ENCODE results near the gene HEG1. TPM values are rescaled to one million over a fixed set of nuclear protein-coding genes. Genes with fewer than 3 reads are reported as not detected.

HEG1 gene
- total and polyA plus RNA-seq, 8 donors, result 2.3 to 56.9 (median 21.5) TPM

DNA sequence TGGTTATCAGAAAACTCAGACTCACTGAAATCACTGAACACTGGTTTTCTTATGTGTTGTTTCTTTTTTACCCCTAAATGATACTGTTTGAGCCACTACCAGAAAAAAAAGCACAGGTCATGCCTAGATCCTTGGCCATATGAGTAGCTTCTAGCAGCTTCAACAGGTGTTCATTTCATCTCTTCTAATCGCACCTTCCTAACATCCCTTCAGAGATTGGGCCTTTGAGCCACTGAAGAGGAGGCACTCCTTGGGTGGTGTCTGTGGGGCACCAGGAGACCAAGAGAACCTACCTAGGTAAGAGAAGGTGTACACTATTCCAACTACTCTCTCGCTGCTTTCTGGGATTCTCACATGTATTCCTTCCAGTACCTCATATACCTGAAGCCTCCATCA lies 2.5 kb downstream of the HEG1 start:
- TF ChIP-seq EP300 (IDR thresholded peaks at IDR 0.05), result no peak
- TF ChIP-seq CTCF (IDR thresholded peaks at IDR 0.05), result no peak
- no peak for TF ChIP-seq POLR2AphosphoS5 (IDR thresholded peaks at IDR 0.05)
- TF ChIP-seq POLR2A (IDR thresholded peaks at IDR 0.05), result no peak
- peaks cover 32 to 77% (median 53%) of the 10 kb centered on the region in 4 donors for H3K4me1 ChIP-seq
- H3K27me3 ChIP-seq, result no peaks in the 10 kb centered on the region
- peak overlapping the region; percentile 26 to 92 (median 90) for H3K27ac ChIP-seq
- peak overlapping the region in 3 of 4 donors; percentile 71 to 90 (median 82) for H3K4me3 ChIP-seq
- DNase-seq, result no peak
- intact Hi-C loops (cut with DNase I; ENCODE audit: low total_unique reads), result no loop called here
- no peaks in the 10 kb centered on the region for H3K9me3 ChIP-seq
- WGBS, 5 donors, result 84 to 97% (median 90%) methylated on average over 2 of the region's 2 CpGs
- H3K36me3 ChIP-seq, result no peaks in the 10 kb centered on the region

- no peaks in the 10 kb centered on the region for H3K9me3 ChIP-seq
These were observed 3.0 kb downstream of the HEG1 start for GRCh38 chr3:125052624-125053303.

GRCh38 chr3:125051715-125052581 lies 3.8 kb downstream of the HEG1 start:
- Histone ChIP-seq H3K27ac (peak overlapping the region; percentile 30 to 92 (median 90)), H3K9me3 (no peaks in the 10 kb centered on the region), H3K4me1 (peaks cover 32 to 69% (median 54%) of the 10 kb centered on the region in 4 donors), H3K4me3 (peak overlapping the region in 3 of 4 donors; percentile 27 to 90 (median 82)), H3K36me3 (no peaks in the 10 kb centered on the region), H3K27me3 (no peaks in the 10 kb centered on the region)
- WGBS, 5 donors, result 16 to 40% (median 33%) methylated on average over 12 to 14 of the region's 14 CpGs
- DNase-seq, result peak in 1 of 2 donors; percentile 81
- intact Hi-C loops (cut with DNase I; ENCODE audit: low total_unique reads), result no loop called here
- TF ChIP-seq POLR2AphosphoS5 (IDR thresholded peaks at IDR 0.05) (peak in 1 of 3 donors; percentile 20), POLR2A (IDR thresholded peaks at IDR 0.05) (no peak)

More at GRCh38 chr3:125052624-125053303, 3.0 kb downstream of the HEG1 start:
- peaks cover 32 to 76% (median 55%) of the 10 kb centered on the region in 4 donors for H3K4me1 ChIP-seq
- no peak for TF ChIP-seq EP300 (IDR thresholded peaks at IDR 0.05)
- TF ChIP-seq POLR2AphosphoS5 (IDR thresholded peaks at IDR 0.05), result peak in 1 of 3 donors; percentile 50
- TF ChIP-seq CTCF (IDR thresholded peaks at IDR 0.05), result no peak
- no peak for TF ChIP-seq POLR2A (IDR thresholded peaks at IDR 0.05)
- peak in 1 of 2 donors; percentile 63 for DNase-seq
- 29 to 48% (median 48%) methylated on average over 8 of the region's 8 CpGs for WGBS, 5 donors
- no peaks in the 10 kb centered on the region for H3K27me3 ChIP-seq
- H3K4me3 ChIP-seq, result peak overlapping the region in 3 of 4 donors; percentile 71 to 90 (median 82)
- intact Hi-C loops (cut with DNase I; ENCODE audit: low total_unique reads), result no loop called here
- H3K27ac ChIP-seq, result peak overlapping the region; percentile 22 to 92 (median 90)
- no peaks in the 10 kb centered on the region for H3K36me3 ChIP-seq

DNA sequence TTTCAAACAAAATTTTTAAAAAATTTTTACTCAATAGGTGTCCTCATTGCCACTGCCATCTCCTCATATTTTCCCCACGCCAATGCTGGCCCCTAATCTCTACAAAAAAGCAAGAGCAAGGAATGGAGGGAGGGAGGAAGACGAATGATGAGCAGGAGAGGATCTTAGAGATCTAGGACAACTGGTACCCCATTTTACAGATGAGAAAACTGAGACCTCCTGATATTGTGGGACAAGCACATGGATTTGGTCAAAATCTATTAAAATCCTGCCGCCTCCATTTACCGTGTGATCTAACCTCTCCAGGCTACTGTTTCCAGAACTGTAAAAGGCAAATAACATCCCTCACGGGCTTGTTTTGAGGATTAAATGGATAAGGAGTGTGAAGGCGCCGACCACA lies 4.6 kb downstream of the HEG1 start:
- H3K27ac ChIP-seq, result peak overlapping the region in 4 of 5 donors; percentile 86 to 92 (median 91)
- TF ChIP-seq POLR2AphosphoS5 (IDR thresholded peaks at IDR 0.05) (no peak), EP300 (IDR thresholded peaks at IDR 0.05) (no peak), POLR2A (IDR thresholded peaks at IDR 0.05) (no peak), CTCF (IDR thresholded peaks at IDR 0.05) (no peak)
- H3K4me1 ChIP-seq, result peaks cover 27 to 67% (median 50%) of the 10 kb centered on the region in 4 donors
- 70 to 83% (median 76%) methylated on average over 7 of the region's 7 CpGs for WGBS, 5 donors
- no peaks in the 10 kb centered on the region for H3K9me3 ChIP-seq
- H3K36me3 ChIP-seq, result no peaks in the 10 kb centered on the region
- DNase-seq, result no peak
- intact Hi-C loops (cut with DNase I; ENCODE audit: low total_unique reads), result no loop called here
- peak overlapping the region in 1 of 4 donors; percentile 90 for H3K4me3 ChIP-seq
- no peaks in the 10 kb centered on the region for H3K27me3 ChIP-seq

Measured in stomach (tissue), 9 donors.